GM21825 (cell line): ENCODE results near the gene CLTC.

Experiments
- ATAC-seq: cut with Tn5 transposase; IDR thresholded peaks from one replicate; pipeline ENCODE4 v1.9.1; 2021; ENCODE audit warnings: mild to moderate bottlenecking, moderate library complexity; ENCODE audit not compliant: unreplicated experiment

CLTC gene

DNA sequence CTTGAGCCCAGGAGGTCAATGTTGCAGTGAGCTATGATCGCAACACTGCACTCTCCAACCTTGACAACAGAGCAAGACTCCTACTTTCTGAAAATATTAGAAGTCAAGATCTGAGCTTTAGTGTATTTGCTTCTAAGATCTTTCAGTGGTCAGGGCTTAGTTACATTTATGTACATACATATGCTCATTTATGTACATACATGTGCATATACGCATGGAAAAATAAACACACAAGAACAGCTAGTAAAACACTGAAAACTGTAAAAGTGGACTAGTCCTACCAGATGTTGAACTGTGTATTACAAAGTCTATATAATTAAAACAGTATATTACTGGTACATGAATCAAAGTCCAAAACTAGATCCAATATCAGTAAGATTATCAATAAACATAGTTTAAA is 59.2 kb downstream of the CLTC start:
- no peak for ATAC-seq

DNA sequence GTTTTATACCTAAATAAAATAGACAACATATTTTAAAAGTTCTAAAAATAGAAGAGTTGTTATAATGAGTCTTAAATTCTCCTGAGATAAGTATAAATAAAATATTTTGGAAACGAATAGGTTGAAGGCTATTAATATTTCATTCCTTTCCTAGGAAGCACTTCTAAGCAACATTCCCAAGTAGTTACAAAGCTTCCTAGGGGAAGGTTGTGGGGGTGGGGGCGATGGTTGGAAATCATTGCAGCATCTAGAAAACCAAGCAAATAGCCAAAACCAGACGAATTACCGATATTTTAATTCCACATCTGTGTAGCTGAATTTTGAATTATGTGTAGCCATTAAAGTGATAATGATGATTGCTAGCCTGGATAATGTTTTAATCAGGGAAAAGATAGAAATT is 60.6 kb downstream of the CLTC start:
- no peak for ATAC-seq

DNA sequence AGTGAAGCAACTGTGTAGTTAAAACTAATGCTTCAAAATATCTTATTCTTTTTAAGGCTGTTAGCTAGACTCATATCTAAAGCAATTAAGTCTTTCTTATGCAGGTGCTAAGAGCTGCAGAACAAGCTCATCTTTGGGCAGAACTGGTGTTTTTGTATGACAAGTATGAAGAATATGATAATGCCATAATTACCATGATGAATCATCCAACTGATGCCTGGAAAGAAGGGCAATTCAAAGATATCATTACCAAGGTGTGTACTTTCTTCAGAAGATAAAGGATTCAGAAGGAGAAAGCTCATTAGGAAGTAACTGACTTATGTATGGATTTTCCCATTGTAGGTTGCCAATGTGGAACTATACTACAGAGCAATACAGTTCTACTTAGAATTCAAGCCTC is 63.6 kb downstream of the CLTC start:
- no peak for ATAC-seq

DNA sequence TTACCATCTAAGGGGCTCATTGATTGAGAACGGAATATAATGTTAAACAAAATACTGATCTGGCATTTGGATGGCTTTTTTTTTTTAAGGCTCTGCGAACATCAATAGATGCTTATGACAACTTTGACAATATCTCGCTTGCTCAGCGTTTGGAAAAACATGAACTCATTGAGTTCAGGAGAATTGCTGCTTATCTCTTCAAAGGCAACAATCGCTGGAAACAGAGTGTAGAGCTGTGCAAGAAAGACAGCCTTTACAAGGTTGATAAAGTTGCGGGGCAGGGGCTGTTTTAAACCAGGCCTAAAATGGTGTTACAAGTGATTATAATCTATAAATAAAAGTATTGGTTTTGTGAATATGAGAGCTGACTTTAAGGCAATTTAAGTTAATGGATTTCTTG is 65.3 kb downstream of the CLTC start:
- ATAC-seq: no peak

DNA sequence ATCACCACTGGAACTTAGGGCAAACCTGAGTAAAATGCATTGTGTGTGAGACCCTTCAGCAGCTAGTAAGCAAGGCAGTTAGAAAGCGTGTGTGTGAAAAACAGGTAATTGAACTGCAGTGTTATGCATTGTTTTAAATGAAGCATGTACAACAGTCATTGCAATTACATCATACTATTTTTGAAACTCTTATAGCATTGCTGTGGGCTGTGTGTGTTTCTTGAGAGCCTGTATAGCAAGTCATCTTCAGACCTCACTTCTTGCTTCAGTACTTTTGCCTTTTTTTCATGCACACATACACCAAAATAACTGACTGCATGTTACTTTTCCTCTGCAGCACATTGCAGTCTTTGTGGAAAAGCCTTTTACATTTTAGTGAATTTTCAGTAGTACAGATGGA is 68.3 kb downstream of the CLTC start:
- no peak for ATAC-seq

DNA sequence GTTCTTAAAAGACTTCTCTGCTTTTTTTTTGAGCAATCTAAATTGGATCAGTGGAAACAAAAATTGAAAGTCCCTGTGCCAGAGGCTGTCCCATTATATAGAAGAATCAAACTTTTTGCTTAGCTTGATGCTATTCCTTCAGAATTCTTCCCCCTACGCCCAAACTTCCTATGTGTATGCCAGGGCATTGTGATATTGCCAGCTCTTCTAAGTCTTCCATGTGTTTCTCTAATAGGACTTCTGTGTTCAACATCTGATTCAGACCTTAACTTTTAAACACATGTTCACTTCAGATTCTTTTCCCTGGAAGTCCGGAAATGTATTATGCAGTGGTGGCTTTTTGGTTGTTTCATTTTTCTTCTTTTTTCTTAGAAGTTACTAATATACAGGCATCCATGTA is 68.8 kb downstream of the CLTC start:
- ATAC-seq: no peak

DNA sequence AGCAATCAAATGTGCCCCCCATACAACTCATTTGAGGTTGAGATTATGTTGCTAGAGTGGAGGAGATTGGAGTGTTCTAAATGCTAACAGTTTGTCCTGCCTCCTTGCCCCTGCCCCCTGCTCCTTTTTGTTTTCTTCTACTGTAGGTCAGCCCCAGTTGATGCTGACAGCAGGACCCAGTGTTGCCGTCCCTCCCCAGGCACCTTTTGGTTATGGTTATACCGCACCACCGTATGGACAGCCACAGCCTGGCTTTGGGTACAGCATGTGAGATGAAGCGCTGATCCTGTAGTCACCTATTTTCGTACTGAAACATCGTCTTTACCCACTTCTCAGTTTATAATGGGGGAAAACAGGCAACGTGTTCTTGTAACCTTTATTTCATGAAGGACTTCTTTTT is 73.9 kb downstream of the CLTC start:
- no peak for ATAC-seq

DNA sequence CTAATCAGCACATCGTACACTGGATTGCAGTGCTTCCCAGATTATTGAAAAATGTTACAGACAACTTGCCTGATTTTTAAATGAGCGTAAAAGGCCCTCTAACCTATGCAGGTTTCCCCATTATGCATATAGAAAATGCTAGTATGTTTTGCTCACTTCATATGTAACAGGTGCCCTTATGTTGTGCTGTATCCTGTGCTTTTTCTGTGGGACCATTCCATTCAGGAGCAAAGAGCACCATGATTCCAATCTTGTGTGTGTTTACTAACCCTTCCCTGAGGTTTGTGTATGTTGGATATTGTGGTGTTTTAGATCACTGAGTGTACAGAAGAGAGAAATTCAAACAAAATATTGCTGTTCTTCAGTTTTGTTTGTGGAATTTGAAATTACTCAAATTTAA is 74.6 kb downstream of the CLTC start:
- no peak for ATAC-seq

DNA sequence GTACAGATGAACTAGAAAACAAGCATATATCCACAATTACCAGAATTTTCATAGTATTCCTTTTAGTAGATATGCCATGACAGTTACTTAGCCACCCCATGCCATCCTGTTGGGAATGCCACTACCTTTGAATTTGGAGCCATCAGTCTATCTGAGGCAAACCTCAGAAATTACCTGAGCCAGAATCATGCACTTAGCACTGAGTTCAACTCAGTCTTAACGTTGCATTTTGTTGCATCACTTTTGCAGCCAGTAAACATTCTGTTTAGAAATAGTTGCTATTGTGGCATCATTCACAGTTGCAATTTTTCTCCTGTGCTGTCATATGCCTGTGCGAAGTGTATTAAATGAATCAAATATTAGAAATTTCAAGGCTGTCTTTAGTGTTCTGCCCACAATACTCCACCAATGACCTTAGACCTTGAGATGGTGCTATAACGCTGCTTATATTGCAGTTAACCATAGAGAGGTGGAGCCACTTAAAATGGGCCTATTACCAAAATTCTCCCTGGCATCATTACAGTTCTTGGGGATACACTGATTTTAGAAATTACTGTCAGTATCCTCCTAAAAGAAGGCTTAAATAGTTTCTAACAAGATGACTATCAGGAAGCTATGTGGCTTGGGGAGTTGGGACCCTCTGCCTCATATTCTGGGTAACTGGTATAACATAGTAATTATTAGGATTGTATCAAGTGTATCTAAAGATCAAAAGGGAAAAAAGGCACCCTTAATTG is 76.4 kb downstream of the CLTC start:
- ATAC-seq: no peak

DNA sequence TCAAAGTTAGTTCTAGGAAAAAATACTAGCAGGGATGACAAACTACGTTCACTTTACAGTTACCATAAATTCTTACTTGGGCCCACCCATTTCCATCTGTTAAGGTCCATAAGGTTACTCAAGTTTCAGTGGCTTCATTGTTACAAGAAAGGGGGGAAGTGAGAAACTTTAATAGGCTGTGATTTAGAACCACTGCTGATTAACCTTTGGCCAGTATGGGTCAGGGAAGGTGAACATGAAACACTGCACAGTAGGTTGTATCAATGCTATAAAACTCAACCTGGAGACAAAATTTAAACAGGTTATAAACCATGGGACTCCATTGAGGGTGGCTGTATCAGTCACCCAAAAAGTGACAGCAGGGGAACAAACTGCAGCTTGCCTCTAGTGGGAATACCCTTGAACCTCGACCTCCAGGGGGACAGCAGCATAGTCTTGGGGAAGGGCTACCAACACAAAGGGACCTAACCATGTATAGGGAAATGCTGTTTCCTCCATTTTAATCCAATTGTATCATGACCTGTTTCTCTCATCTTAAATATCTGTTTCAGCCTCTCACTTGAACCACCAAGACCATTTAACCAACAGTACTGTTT is 77.1 kb downstream of the CLTC start:
- ATAC-seq: no peak

DNA sequence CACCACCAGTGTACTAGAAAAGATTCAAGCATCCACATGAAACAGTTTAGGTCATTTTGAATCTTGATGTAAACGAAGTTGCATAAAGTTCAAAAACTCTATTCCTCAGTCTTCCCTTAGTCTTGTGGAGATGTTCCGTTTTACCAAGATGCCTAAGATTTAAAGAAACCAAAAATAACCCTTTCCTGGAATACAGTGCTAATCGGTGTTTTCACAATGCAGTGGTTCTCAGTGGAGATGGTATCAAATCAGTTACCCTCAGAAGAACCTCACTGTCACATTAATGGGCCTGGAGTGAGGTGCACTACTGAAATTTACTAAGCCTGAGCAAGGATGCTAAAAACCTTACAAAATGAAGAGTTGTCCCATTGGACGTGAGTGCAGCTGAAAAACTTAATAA is 78.4 kb downstream of the CLTC start:
- no peak for ATAC-seq

DNA sequence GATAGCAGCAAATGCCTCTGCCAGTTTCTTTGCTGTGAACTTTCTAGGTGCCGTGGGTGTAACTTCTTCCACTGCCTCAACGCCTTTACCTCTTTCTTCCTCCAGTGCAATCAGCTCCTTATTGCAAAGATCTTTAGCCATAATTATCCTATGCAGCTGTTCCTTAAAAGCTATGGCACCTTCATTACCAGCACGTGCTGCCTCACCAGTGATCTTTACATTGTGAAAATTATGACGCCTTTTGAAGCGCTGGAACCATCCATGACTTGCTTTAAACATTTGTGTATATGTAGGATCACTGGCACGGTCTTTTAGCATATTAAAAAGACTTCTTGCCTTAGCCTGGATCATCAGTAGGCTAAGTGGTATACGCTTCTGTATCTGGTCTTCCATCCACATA is 79.5 kb downstream of the CLTC start:
- no peak for ATAC-seq

DNA sequence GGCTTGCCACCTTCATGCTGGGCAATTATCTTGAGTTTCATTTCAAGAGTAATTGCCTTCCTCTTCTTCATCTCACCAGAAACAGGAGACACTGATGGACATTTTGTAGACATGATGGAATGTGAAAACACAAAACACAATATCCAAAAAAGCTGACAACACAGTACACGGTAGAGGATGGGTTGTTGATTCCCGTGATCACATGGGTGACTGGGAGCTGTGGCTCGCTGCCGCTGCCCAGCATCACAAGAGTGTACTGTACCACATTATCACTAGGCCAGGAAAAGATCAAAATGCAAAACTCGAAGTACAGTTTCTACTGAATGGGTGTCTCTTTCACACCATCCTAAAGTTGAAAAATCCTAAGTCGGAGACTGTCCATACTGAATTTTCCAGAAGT is 80.1 kb downstream of the CLTC start:
- no peak for ATAC-seq

DNA sequence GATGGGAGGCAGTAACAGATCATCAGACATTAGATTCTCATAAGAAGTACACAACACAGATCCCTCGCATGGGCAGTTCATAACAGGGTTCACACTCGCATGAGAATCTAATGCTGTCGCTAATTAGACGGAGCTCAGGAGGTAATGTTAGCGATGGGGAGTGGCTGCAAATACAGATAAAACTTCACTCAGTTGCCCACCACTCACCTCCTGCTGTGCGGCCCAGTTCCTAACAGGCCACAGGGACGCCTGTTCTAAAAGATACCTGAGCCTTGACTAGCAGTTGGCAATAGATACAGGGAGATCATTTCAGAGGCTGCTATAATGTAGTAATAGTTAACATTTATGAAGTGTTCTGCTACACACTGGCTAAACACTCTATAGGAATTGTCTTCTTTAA is 82.6 kb downstream of the CLTC start:
- ATAC-seq: no peak

DNA sequence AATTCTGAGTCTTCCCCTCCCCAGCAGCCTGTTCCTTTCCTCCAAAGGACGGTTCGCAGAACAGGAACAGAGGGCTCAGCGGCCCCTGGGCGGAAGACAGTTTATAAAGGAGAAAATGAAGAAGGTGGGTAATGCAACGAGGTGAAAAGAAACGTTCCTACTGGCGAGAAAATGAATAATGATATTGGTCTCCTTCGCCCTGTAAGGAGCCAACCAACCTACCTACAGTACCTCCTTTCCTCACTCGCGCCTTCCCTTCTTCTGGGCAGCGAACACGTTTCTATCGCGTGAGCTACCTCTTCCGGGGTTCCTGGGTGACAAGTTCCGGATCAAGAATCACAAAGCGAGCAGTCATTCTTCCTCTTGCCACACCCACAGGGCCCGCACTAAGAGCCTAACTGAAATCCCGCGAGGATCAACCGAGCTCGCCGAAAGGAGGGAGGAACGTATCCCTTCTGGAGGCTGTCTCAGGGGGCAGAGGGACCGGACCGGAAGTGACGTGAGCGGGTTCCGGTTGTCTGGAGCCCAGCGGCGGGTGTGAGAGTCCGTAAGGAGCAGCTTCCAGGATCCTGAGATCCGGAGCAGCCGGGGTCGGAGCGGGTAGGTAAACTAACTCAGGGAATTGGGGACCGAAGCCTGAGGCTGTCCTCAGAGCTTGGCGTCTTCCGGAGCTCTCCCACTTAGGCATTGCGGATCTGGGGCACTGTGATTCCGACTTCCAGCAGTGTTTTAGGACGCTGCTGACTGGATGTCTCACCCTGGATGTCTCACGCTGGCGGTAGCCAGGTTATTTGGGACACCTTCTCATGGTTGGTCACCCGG is 87.7 kb downstream of the CLTC start, which contains the start of the genes PTRH2 and VMP1:
PTRH2 (minus strand) TSS at position 282 of the 822 bp plus-strand sequence. CDS start 9,452 bp downstream, outside the sequence.
VMP1 (plus strand) TSS at position 506 of the 822 bp plus-strand sequence. CDS start 23,793 bp downstream, outside the sequence.
- ATAC-seq: peak; percentile 97

DNA sequence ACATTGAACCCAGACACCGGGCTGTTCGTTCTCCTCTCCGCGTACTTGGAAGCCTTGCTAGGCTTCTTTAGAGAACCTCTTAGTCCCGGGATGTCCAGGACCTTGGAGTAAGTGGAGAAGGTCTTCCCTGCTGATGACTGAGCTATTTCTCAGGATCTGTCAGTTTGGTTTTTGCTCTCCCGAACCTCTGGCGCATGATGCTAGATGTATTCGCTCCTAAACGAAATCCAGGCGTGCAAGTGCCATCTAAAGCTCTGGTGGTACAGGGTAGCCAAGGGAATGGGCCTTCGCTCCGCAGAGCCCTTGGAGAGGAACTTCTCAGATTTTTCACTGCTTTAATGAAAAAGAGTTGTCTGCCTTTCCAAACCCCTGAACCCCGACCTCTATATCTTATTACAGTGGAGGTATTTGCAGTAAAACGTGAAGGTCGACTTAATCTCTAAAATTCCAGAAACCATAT is 88.3 kb downstream of the CLTC start:
- no peak for ATAC-seq

DNA sequence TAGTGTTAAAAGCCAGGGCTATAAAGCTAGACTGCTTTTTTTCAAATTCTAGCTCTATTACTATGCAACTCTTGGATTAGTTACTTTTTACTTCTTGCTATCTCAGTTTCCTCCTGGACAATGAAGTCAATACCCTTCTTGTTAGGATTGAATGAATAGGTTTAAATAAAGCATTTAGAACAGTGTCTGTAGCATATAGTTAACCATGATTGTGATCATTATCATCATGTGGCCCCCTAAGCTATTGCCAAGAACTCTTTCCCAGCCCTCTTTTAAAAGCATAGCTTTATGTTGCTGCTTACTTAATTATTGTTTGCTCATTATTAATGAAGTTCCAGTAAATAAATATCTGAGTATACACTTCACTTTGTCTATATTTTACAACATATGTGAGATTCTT is 92.2 kb downstream of the CLTC start:
- no peak for ATAC-seq

DNA sequence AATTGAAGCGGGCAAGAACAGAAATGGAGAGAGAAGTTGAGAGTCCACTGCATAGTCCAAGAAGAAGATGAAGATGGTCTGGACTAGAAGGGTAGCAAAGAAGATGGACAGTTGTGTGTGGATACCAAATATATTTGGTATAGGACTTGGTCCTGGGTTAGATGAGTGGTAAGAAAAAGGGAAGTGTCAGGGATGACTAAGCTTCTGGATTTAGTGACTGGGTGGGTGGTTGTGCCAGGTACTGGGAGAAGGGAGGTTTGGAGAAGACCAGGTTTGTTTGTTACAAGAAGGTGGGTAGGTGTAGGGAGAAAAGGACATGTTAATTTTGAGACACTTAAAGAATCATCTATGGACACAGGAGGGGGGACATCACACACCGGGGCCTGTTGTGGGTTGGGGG is 93.2 kb downstream of the CLTC start:
- ATAC-seq: no peak

DNA sequence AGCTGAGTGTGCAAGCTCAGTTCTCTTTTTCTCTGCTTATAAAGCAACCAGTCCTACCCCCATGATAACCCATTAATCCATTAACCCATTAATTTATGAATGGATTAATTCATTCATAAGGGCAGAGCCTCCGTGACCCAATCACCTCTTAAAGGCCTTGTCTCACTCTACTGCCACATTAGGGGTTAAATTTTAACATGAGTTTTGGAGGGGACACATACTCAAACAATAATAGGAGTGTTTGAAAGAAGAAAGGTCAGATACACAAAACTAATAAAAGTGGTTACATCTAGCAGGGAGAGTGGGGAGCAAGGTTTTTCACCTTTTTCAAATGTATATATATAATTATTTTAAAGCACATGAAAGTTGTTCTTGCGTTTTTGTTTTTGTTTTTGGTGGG is 94.6 kb downstream of the CLTC start:
- ATAC-seq: no peak

DNA sequence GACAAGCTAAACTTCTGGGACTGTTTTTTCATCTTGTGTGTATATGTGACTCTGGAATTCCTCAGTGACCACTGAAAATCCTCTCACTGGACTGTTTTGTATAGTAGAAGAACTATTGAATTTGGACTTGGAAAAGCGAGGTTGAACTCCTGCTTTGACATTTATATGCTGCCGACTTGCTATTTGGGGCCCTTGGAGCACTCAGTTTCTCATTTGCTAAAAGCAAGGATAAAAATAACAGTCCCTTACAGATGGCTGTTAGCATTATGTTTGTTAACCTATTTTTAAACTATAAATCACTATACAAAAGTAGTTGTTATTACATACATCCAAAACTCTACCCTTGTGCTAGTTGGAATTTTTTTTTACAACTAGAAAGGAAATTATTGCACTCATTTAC is 96.7 kb downstream of the CLTC start:
- ATAC-seq: no peak

DNA sequence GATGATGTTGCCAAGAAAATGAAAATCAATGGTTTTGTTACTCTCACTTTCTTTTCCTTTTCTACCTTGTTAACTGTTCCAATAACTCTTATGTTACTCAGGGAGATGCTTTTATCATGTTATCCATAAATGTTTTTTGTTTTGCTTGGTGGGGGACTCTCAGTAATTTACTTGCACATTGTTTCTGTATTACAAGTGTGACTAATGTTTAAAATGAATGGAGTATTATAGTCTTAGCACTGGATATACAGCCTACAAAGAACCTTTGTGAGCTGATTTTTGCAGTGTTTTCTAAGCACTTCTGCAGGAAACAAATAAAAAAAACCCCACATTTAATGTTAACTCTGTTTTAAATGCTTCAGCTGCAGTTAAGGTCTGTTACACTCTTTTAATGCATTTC is 99.8 kb downstream of the CLTC start:
- ATAC-seq: no peak

DNA sequence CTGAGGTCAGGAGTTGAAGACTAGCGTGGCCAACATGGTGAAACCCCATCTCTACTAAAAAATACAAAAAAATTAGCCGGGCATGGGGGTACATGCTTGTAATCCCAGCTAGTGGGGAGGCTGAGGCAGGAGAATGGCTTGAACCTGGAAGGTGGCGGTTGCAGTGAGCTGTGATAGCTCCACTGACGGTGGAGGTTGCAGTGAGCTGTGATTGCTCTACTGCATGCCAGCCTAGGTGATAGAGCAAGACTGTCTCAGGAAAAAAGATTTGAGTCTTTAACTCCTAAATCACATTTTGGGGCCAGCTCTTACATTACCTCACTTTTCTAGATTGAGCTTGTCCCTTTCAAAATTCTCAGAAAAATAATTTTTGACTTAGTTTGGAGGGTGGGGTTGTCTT is 102.9 kb downstream of the CLTC start:
- no peak for ATAC-seq
